ENCODE measurements around the gene PDE11A.

PDE11A gene

DNA sequence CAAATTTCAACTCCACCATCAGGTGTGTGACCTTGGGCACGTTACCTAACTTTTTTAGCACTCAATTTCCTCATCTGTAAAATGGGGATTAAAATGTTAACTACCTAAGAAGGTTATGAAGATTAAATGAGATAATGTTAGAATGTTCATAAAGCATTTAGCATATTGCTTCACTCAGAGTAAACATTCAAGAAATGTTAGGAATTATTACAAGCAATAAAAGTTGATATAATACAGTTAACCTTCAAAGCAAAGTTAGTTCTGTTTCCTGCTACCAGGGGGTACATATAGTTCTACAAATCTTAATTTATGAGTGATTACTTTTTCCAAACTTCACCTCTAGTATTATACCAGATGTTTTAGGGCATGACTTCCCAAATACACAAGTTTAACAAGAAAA is 254.2 kb downstream of the PDE11A start:
- WGBS, 2 experiments (ENCODE audit: insufficient coverage in 2 of 2): no CpG with 5 or more reads among the region's 1 CpG
- Histone ChIP-seq H3K9me3 (ENCODE audit: control insufficient read depth, low read length) (no peaks in the 10 kb centered on the region), H3K36me3 (ENCODE audit: control insufficient read depth, insufficient read depth, low read length) (no peaks in the 10 kb centered on the region), H3K4me1 (ENCODE audit: control insufficient read depth, insufficient read depth, low read length, poor library complexity, severe bottlenecking) (no peaks in the 10 kb centered on the region), H3K27ac (ENCODE audit: low read depth, low read length, severe bottlenecking) (no peak overlapping the region), H3K4me3 (ENCODE audit: extremely low read depth, insufficient read depth, low read length, poor library complexity, severe bottlenecking) (no peak overlapping the region)

- Histone ChIP-seq H3K4me3 (ENCODE audit: extremely low read depth, insufficient read depth, low read length, poor library complexity, severe bottlenecking) (no peak overlapping the region), H3K4me1 (ENCODE audit: control insufficient read depth, insufficient read depth, low read length, poor library complexity, severe bottlenecking) (no peaks in the 10 kb centered on the region), H3K27ac (ENCODE audit: low read depth, low read length, severe bottlenecking) (no peak overlapping the region), H3K9me3 (ENCODE audit: control insufficient read depth, low read length) (no peaks in the 10 kb centered on the region), H3K36me3 (ENCODE audit: control insufficient read depth, insufficient read depth, low read length) (no peaks in the 10 kb centered on the region)
- 100% methylated on average over 1 of the region's 4 CpGs; no CpG with 5 or more reads in 1 of the 2 experiments for WGBS, 2 experiments (ENCODE audit: insufficient coverage in 2 of 2)
Observed at GRCh38 chr2:177817300-177817699, 255.3 kb downstream of the PDE11A start.

GRCh38 chr2:177816766-177817165 is 255.8 kb downstream of the PDE11A start:
- H3K9me3 ChIP-seq (ENCODE audit: control insufficient read depth, low read length): no peaks in the 10 kb centered on the region
- no peak overlapping the region for H3K4me3 ChIP-seq (ENCODE audit: extremely low read depth, insufficient read depth, low read length, poor library complexity, severe bottlenecking)
- no peaks in the 10 kb centered on the region for H3K4me1 ChIP-seq (ENCODE audit: control insufficient read depth, insufficient read depth, low read length, poor library complexity, severe bottlenecking)
- no peak overlapping the region for H3K27ac ChIP-seq (ENCODE audit: low read depth, low read length, severe bottlenecking)
- no peaks in the 10 kb centered on the region for H3K36me3 ChIP-seq (ENCODE audit: control insufficient read depth, insufficient read depth, low read length)

GRCh38 chr2:177812713-177813396 is 259.7 kb downstream of the PDE11A start:
- Histone ChIP-seq H3K4me1 (ENCODE audit: control insufficient read depth, insufficient read depth, low read length, poor library complexity, severe bottlenecking) (no peaks in the 10 kb centered on the region), H3K4me3 (ENCODE audit: extremely low read depth, insufficient read depth, low read length, poor library complexity, severe bottlenecking) (no peak overlapping the region), H3K9me3 (ENCODE audit: control insufficient read depth, low read length) (no peaks in the 10 kb centered on the region), H3K27ac (ENCODE audit: low read depth, low read length, severe bottlenecking) (no peak overlapping the region), H3K36me3 (ENCODE audit: control insufficient read depth, insufficient read depth, low read length) (no peaks in the 10 kb centered on the region)
- WGBS, 2 experiments (ENCODE audit: insufficient coverage in 2 of 2): 88 to 100% methylated on average over 1 of the region's 2 CpGs

- no peaks in the 10 kb centered on the region for H3K4me1 ChIP-seq (ENCODE audit: control insufficient read depth, insufficient read depth, low read length, poor library complexity, severe bottlenecking)
- H3K4me3 ChIP-seq (ENCODE audit: extremely low read depth, insufficient read depth, low read length, poor library complexity, severe bottlenecking): no peak overlapping the region
- no peaks in the 10 kb centered on the region for H3K9me3 ChIP-seq (ENCODE audit: control insufficient read depth, low read length)
- no peak overlapping the region for H3K27ac ChIP-seq (ENCODE audit: low read depth, low read length, severe bottlenecking)
- H3K36me3 ChIP-seq (ENCODE audit: control insufficient read depth, insufficient read depth, low read length): no peaks in the 10 kb centered on the region
Observed at GRCh38 chr2:177810906-177811305, 261.7 kb downstream of the PDE11A start.

- WGBS, 2 experiments (ENCODE audit: insufficient coverage in 2 of 2): no CpG with 5 or more reads among the region's 1 CpG
- no peaks in the 10 kb centered on the region for H3K36me3 ChIP-seq (ENCODE audit: control insufficient read depth, insufficient read depth, low read length)
- no peak overlapping the region for H3K27ac ChIP-seq (ENCODE audit: low read depth, low read length, severe bottlenecking)
- no peaks in the 10 kb centered on the region for H3K4me1 ChIP-seq (ENCODE audit: control insufficient read depth, insufficient read depth, low read length, poor library complexity, severe bottlenecking)
- H3K4me3 ChIP-seq (ENCODE audit: extremely low read depth, insufficient read depth, low read length, poor library complexity, severe bottlenecking): no peak overlapping the region
- H3K9me3 ChIP-seq (ENCODE audit: control insufficient read depth, low read length): no peaks in the 10 kb centered on the region
Observed at GRCh38 chr2:177808984-177809809, 263.4 kb downstream of the PDE11A start.

- Histone ChIP-seq H3K4me3 (ENCODE audit: extremely low read depth, insufficient read depth, low read length, poor library complexity, severe bottlenecking) (no peak overlapping the region), H3K36me3 (ENCODE audit: control insufficient read depth, insufficient read depth, low read length) (no peaks in the 10 kb centered on the region), H3K27ac (ENCODE audit: low read depth, low read length, severe bottlenecking) (no peak overlapping the region), H3K9me3 (ENCODE audit: control insufficient read depth, low read length) (no peaks in the 10 kb centered on the region), H3K4me1 (ENCODE audit: control insufficient read depth, insufficient read depth, low read length, poor library complexity, severe bottlenecking) (no peaks in the 10 kb centered on the region)
Observed at GRCh38 chr2:177806025-177806424, 266.6 kb downstream of the PDE11A start.

DNA sequence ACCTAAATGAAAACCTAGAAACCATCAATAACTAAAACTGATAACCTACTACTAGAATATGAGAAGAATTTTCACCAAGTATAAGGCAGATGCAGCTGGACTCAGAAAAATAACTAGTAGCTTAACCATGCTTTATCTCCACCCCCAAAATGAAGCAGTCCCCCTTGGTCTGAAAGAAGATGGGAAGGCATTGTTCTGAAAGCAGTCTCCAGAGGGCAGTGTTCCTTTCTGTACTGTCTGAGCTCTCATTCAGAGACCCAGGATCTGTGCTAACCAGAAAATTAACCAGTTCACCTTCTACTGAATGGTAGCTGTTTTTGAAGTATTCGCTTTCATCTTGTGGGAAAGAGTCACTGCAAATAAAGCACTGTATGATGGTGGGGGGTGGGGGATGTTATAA is 273.0 kb downstream of the PDE11A start:
- WGBS, 2 experiments (ENCODE audit: insufficient coverage in 2 of 2): no CpG with 5 or more reads among the region's 1 CpG
- H3K4me3 ChIP-seq (ENCODE audit: extremely low read depth, insufficient read depth, low read length, poor library complexity, severe bottlenecking): no peak overlapping the region
- H3K27ac ChIP-seq (ENCODE audit: low read depth, low read length, severe bottlenecking): no peak overlapping the region
- H3K36me3 ChIP-seq (ENCODE audit: control insufficient read depth, insufficient read depth, low read length): no peaks in the 10 kb centered on the region
- no peaks in the 10 kb centered on the region for H3K9me3 ChIP-seq (ENCODE audit: control insufficient read depth, low read length)
- H3K4me1 ChIP-seq (ENCODE audit: control insufficient read depth, insufficient read depth, low read length, poor library complexity, severe bottlenecking): no peaks in the 10 kb centered on the region

- H3K4me1 ChIP-seq (ENCODE audit: control insufficient read depth, insufficient read depth, low read length, poor library complexity, severe bottlenecking): no peaks in the 10 kb centered on the region
- no peak overlapping the region for H3K4me3 ChIP-seq (ENCODE audit: extremely low read depth, insufficient read depth, low read length, poor library complexity, severe bottlenecking)
- no peaks in the 10 kb centered on the region for H3K36me3 ChIP-seq (ENCODE audit: control insufficient read depth, insufficient read depth, low read length)
- WGBS, 2 experiments (ENCODE audit: insufficient coverage in 2 of 2): 0 to 17% methylated on average over 1 of the region's 1 CpG
- H3K9me3 ChIP-seq (ENCODE audit: control insufficient read depth, low read length): no peaks in the 10 kb centered on the region
- no peak overlapping the region for H3K27ac ChIP-seq (ENCODE audit: low read depth, low read length, severe bottlenecking)
Observed at GRCh38 chr2:177797808-177798207, 274.8 kb downstream of the PDE11A start.

DNA sequence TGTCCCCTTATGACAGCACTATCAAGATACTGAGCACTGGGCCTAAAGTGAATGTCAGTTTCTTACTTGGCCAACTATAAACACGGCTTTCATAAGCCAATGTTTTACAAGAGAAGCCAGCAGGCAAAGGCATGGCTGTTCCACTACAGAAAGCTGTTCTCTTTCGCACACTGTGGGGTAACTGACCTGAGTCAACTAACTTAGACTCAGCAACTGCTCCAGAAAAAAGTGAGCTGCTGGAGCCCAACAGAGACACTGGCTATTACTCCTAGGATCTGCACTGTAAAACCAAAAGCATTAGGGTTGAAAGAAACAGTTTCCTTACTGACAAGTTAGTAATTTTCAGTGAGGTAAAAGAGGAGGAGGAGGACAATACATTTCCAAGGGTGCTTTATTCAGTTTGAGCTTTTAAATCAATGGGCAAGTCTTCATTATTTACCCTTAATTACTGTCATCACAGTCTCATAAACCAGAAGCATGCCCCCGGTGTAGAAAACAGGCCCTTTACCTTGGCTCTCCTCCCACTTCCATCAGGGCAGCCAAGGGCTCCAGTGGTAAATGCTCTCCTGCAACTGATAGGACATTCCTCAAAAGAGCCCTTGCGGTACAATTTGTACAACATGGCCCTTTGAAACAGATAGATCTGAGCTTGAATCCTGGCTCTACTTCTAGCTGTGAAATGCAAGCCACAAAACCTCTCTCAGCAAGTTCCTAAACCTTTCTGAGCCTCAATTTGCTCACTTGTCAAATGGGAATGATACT is 275.7 kb downstream of the PDE11A start:
- no peaks in the 10 kb centered on the region for H3K9me3 ChIP-seq (ENCODE audit: control insufficient read depth, low read length)
- no peak overlapping the region for H3K27ac ChIP-seq (ENCODE audit: low read depth, low read length, severe bottlenecking)
- 81 to 91% methylated on average over 4 of the region's 4 CpGs for WGBS, 2 experiments (ENCODE audit: insufficient coverage in 2 of 2)
- H3K4me3 ChIP-seq (ENCODE audit: extremely low read depth, insufficient read depth, low read length, poor library complexity, severe bottlenecking): no peak overlapping the region
- no peaks in the 10 kb centered on the region for H3K4me1 ChIP-seq (ENCODE audit: control insufficient read depth, insufficient read depth, low read length, poor library complexity, severe bottlenecking)
- no peaks in the 10 kb centered on the region for H3K36me3 ChIP-seq (ENCODE audit: control insufficient read depth, insufficient read depth, low read length)

DNA sequence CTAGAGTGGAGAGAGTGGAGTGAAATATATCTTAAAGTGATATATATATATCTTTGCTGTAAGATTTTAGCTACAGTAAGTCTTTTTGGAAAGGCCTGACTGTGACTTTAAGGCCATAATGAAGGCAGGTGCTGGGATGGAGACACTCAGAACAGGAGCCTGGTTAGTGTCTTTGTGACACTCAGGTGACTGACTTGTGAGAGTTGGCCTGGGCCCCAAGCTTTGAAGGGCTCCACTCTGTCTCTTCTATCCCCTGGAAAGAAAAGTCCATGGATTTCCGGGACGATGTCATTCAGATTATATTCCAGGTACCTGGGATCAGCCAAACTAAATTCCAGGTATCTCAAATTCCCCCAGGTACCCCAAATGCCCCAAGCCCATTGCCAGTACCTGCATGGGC is 276.6 kb downstream of the PDE11A start:
- no peaks in the 10 kb centered on the region for H3K9me3 ChIP-seq (ENCODE audit: control insufficient read depth, low read length)
- no peak overlapping the region for H3K27ac ChIP-seq (ENCODE audit: low read depth, low read length, severe bottlenecking)
- no peaks in the 10 kb centered on the region for H3K36me3 ChIP-seq (ENCODE audit: control insufficient read depth, insufficient read depth, low read length)
- no peak overlapping the region for H3K4me3 ChIP-seq (ENCODE audit: extremely low read depth, insufficient read depth, low read length, poor library complexity, severe bottlenecking)
- 95% methylated on average over 2 of the region's 2 CpGs; no CpG with 5 or more reads in 1 of the 2 experiments for WGBS, 2 experiments (ENCODE audit: insufficient coverage in 2 of 2)
- no peaks in the 10 kb centered on the region for H3K4me1 ChIP-seq (ENCODE audit: control insufficient read depth, insufficient read depth, low read length, poor library complexity, severe bottlenecking)

All from mesodermal cell (in vitro differentiated cells).